Activated naive CD4-positive, alpha-beta T cell (primary cell): ENCODE data around the gene CAB39.
A peak's percentile ranks its signal among the peaks of the same experiment; 100 is the strongest.
"Not testable (repeated sequence)": the region's sequence is repeated elsewhere in the genome, so short reads cannot be mapped to it uniquely, and the experiment has no call there.

Experiments used
- DNase-seq, 4 experiments: peaks; one replicate each; lab custom pipeline; 2025; lab: John Stamatoyannopoulos, UW

The CAB39 gene

DNA sequence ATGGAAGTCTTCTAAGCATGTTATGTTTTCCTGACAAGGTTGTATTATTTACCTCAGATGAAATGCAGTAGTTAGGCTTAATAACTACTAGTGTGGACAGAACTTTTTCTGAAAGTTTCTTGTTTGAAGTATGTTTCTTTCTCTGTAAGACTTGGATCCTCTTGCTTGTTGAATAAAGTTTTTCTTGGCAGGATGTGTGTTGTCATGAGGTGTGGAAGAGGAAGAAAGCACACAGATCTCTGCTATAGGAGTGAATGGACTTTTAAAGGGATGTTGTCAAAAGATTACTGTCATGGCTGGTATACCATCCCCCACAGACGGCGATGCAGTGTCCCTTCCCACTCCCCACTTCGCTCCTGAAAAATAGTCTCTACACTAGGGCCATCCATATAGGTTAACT lies 2.6 kb downstream of the CAB39 start:
- no peak for DNase-seq

GRCh38 chr2:230716588-230716987 lies 3.9 kb downstream of the CAB39 start:
- no peak for DNase-seq

- DNase-seq = no peak
Observed at GRCh38 chr2:230717600-230717999, 5.0 kb downstream of the CAB39 start.

GRCh38 chr2:230719340-230719739 lies 6.7 kb downstream of the CAB39 start:
- DNase-seq = no peak

DNA sequence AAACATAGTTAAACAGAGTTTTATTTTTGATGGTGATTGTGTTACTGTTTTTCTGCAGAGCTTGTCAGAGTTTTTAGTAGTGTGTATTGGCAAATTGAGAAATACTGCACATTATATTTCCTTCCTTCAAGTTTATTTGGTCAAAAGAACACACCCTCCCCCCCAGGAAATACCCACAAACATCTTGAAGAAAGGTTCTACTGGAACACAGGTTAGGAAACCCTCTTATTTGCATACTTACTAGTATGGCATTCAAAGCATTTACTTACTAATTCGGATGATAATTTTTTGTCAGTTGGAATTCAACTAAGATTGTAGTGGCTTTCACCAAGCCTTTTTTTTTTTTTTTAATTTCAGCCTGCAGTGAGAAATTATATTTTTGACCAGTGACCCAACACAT lies 9.1 kb downstream of the CAB39 start:
- no peak for DNase-seq

GRCh38 chr2:230722207-230722885 lies 9.7 kb downstream of the CAB39 start:
- no peak for DNase-seq

- peak in 1 of 4 experiments; percentile 6 for DNase-seq
Observed at GRCh38 chr2:230723363-230723762, 10.7 kb downstream of the CAB39 start.

GRCh38 chr2:230724957-230725356 lies 12.3 kb downstream of the CAB39 start:
- not testable (repeated sequence) for DNase-seq

DNA sequence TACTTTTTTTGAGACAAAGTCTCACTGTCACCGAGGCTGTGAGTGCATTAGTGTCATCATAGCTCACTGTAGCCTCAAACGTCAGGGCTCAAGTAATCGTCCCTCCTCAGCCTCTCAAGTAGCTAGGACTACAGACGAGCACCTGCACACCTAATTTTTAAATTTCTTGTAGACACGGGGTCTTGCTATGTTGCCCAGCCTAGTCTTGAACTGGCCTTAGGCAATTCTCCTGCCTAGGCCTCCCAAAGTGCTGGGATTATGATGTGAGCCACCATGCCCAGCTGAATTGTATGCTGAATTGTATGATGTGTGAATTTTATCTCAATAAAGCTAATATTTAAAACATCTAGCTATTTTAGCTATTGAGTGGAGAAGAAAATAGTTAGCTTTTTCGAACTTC lies 18.9 kb downstream of the CAB39 start:
- no peak for DNase-seq

DNA sequence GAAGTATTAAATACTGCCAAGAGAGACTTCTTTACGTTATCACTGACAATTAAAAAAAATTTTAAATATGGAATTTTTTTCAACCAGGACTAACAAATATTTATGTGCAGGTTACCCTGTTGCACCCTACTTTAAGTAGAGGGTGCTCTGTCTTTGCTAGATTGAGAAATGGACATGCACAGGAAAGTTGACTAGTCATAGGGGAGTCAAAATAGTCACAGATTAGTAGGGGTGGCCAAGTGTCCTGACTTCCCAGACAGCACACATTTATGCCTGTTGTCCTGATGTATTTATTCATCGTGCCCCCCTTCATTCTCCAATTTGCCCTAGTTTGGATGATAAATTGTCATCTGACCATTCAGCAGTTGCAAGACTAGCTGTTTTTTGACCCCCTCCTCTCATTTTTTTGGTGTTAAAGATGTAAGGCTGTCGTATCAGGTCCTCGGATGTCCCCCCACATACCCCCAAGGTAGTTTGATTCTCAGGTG lies 20.3 kb downstream of the CAB39 start:
- no peak for DNase-seq

- no peak for DNase-seq
Observed at GRCh38 chr2:230734247-230735175, 21.9 kb downstream of the CAB39 start.

- DNase-seq = no peak
Observed at GRCh38 chr2:230735884-230736283, 23.2 kb downstream of the CAB39 start.

DNA sequence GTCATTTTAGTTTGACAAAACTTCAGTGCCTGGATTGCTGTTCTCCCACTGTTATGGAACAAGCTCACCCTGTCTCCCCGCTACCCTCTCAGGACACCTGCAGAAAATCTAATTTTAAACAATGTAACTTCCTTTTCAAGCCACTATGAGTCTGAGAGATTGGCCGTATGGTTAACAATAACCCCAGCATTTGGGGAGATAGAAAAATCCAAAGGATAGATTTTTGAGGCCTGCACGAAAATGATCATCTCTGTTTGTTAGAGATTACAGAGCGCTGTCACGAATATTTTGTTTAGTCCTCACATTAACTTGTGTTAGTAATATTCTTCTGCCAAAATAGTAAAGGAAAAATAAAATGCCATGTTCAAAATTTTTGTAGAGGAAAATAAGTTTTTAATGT lies 24.7 kb downstream of the CAB39 start:
- no peak for DNase-seq

- DNase-seq = no peak
Observed at GRCh38 chr2:230737791-230738226, 25.2 kb downstream of the CAB39 start.

- no peak for DNase-seq
Observed at GRCh38 chr2:230738391-230738811, 25.8 kb downstream of the CAB39 start.

GRCh38 chr2:230738924-230739323 lies 26.3 kb downstream of the CAB39 start:
- no peak for DNase-seq

GRCh38 chr2:230739961-230740360 lies 27.3 kb downstream of the CAB39 start:
- no peak for DNase-seq

- DNase-seq = no peak
Observed at GRCh38 chr2:230742781-230743180, 30.1 kb downstream of the CAB39 start.

GRCh38 chr2:230746213-230746612 lies 33.6 kb downstream of the CAB39 start:
- DNase-seq = no peak

GRCh38 chr2:230748087-230748486 lies 35.4 kb downstream of the CAB39 start:
- no peak for DNase-seq

DNA sequence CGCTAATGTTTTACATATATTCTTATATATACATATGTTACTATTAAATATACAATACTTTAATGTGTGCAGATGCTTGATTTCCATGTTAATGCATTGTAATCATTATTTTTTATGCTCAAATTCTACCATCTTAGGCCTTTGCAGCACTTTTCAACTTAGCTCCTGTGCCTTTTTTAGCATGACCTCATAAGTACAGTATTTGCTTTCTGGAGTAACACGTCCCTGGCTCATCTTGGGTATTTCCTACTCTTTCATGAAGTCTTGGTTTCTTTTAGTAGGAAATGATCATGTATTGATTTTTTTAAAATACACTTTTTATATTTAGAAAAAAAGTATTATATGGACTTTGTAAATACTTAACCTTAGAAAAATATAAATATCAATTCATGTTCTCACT lies 36.5 kb downstream of the CAB39 start:
- DNase-seq = no peak

DNA sequence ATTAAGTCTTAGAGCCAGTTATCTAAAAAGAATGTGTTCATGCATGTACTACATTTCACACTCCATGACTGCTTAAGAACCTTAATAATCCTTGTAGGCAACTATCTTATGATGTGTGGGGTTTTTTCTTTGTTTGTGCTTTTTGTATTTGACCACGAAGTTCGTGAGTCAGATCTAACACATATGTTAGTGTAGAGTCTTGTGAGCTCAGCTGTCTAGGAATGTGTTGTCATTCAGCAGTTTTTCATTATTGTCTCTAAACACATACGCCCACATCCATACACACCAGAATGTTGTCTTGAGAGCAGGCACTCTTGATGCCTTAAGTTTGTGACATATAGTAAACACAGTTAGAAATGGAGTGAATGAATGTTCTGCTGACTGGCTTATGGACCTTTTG lies 38.4 kb downstream of the CAB39 start:
- DNase-seq = no peak

DNA sequence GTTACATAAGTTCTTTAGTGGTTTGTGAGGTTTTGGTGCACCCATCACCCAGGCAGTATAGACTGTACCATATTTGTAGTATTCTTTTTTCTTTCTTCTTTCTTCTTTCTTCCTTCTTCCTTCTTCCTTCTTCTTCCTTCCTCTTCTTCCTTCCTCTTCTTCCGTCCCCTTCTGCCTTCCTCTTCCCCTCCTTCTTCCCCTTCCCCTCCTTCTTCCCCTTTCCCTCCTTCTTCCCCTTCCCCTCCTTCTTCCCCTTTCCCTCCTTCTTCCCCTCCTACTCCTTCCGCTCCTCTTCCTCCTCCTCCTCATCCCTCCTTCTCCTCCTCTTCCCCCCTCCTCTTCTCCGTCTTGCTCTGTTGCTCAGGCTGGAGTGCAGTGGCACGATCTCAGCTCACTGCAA lies 41.6 kb downstream of the CAB39 start:
- DNase-seq = no peak
